ENCODE results near the gene ANOS1.

The ANOS1 gene

DNA sequence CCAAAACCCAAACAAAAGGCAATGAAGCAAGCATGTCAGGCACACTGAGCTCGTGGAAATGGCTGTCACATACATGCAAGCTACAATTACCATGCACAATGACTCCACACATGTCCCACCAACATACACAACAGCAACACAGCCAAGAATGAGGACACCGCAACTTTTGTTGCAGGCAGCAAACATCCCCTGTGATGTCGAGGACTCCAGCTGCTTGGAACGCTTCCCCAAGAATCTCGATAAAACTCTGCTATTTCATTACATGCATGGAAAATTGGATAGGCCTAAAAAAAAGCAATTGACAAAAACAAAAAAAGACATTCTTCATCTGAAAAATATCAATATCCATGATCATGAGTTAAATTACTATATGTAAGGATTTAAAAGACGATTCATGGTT lies 11.8 kb downstream of the ANOS1 start:
- in situ Hi-C loops (cut with MboI; ENCODE audit: low sequenced_read_pairs): no loop called here

DNA sequence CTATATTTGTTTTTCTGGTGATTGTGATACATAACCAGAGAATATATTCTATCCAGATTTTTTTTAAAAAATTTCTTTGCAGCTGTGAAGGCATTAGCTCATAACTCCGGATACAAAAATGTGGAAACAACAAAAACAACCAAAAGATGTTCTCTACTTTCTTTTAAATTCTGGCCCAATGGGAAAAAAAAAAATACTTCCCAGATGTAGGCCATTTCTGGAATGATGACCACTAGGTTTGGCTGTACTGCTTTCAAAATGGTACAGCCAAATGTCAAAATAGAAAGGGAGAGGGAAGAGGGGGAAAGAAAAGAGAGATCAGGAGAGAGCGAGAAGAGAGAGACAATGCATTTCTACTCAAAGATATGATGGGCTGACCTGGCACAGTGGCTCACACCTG lies 14.6 kb downstream of the ANOS1 start:
- in situ Hi-C loops (cut with MboI; ENCODE audit: low sequenced_read_pairs): no loop called here

GRCh38 chrX:8714164-8714563 lies 17.8 kb downstream of the ANOS1 start:
- in situ Hi-C loops (cut with MboI; ENCODE audit: low sequenced_read_pairs): no loop called here

DNA sequence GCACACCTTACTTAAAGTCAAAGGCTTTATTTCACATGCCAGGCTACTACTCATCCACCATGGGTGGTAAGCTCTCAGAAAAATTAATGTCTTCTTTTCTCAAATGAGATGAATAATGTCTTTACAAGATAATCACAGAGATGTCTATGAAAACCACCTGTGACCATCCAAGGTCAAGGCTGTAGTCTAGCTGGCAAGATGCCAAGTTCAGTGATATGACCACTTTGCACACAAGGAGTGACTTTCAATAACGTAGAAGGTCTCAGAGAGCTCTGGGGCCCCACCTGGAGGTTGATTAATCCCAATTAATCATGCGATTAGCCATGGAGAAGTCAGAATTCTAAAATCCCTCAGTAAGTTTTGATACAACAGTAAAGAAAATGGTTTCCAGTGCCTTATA lies 20.5 kb downstream of the ANOS1 start:
- in situ Hi-C loops (cut with MboI; ENCODE audit: low sequenced_read_pairs): no loop called here

DNA sequence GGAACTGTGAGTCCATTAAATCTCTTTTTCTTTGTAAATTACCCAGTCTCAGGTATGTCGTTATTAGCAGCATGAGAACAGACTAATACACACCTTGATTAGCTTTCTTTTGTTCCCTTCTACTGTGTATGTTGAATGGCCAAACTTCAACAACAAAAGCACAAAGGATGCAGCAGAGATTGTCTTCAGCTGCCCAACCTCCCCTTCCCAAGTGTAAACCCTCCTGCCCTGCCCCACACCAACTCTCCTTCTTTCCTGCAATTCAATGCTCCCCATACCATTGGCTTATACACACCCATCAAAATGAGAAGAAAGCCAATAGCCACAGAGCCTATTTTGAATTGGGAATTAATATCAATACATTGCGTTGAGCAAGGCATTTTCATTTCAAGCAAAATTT lies 27.8 kb downstream of the ANOS1 start:
- in situ Hi-C loops (cut with MboI; ENCODE audit: low sequenced_read_pairs): no loop called here

DNA sequence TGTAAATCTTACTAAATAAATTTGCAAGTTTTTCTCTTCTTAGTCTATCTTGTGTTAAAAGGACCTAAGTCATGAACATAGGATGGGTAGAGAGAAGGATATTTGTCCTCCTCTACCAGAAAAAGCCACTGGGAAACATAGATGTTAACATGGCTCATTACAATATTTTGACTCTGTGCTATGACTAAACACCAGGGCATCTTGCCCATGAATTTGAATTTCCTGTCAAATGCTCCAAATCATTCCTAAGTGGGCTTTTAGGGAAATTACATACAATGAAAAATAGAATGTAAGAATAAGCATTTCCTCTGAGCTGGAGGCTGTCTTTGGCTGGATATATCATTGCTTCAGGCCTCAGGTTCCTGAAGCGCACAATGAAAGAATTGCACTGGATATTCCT lies 39.1 kb downstream of the ANOS1 start:
- in situ Hi-C loops (cut with MboI; ENCODE audit: low sequenced_read_pairs): no loop called here

- in situ Hi-C loops (cut with MboI; ENCODE audit: low sequenced_read_pairs): no loop called here
These were observed 42.5 kb downstream of the ANOS1 start for GRCh38 chrX:8689473-8689872.

DNA sequence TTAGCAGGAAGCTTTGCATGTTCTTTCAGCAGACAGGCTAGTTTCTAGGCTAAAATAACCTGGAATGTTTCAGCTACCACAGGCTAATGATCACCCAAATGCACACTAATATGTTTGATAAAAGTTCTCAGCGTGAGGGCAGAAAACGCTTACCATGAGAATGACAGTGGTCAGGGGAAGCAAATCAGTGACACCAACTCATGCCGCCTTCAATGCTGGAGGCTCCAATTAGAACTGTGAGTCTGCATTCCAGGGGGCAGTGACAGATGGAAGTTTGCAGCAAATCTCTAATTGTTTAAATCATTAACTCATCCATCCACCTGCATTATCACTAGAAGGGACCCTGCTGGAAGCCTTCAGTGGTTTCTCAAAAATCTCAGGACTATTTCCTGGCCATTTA lies 43.2 kb downstream of the ANOS1 start:
- in situ Hi-C loops (cut with MboI; ENCODE audit: low sequenced_read_pairs): no loop called here

GRCh38 chrX:8684201-8684965 lies 47.6 kb downstream of the ANOS1 start:
- in situ Hi-C loops (cut with MboI; ENCODE audit: low sequenced_read_pairs): no loop called here

DNA sequence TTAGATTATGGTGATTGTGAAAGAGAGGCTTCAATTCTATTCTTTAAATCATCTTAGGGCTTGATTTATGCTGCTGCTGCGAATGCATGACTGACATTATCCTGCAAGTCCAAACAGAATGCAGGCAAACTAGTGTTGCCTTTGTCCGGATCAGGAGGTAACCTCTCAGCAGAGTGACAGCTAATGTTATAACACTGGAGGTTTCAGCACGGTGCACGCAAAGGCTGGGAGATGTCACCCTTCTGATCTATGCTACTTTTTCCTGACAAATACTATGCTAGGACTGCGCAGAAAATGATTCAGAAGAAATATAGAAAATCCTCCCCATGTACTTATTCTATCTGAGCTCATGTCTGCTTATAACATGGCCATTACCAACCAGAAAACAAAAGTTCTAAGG lies 48.2 kb downstream of the ANOS1 start:
- in situ Hi-C loops (cut with MboI; ENCODE audit: low sequenced_read_pairs): no loop called here

DNA sequence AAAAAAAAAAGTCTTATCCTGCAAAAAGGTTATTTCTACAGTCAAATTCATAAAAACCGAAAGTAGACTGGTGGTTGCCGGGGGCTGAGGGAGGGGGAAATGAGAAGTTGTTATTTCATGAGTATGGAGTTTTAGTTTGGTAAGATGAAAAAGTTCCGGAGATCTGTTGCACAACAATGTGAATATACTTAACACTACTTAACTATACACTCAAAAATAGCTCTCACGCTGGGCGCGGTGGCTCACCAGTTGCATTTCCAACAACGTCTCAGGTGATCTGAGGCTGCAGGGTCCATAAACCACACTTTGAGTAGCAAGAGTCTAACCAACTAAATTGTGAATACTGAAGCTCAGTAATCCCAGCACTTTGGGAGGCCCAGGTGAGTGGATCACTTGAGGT lies 52.4 kb downstream of the ANOS1 start:
- in situ Hi-C loops (cut with MboI; ENCODE audit: low sequenced_read_pairs): no loop called here

GRCh38 chrX:8675006-8675630 lies 56.8 kb downstream of the ANOS1 start:
- in situ Hi-C loops (cut with MboI; ENCODE audit: low sequenced_read_pairs): no loop called here

DNA sequence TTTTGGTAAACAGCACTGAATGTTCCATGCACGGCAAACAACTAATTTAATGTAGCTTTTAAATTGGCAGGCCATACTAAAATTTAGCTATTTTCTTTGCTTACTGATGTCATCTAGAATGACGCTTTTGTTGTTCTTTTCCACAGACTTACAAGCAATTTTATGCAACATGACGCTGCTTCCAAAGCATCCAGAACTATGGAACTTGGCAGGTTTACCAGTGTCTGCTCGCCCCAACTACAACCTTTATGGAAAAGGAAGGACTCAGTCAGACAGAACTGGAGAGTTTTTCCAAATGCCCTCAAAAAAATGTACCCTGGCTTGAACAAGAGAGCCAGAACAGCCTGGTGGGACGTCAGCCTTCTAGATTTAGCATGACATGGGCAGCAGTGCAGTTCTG lies 58.7 kb downstream of the ANOS1 start:
- in situ Hi-C loops (cut with MboI; ENCODE audit: low sequenced_read_pairs): no loop called here

GRCh38 chrX:8672176-8672575 lies 59.8 kb downstream of the ANOS1 start:
- in situ Hi-C loops (cut with MboI; ENCODE audit: low sequenced_read_pairs): no loop called here

DNA sequence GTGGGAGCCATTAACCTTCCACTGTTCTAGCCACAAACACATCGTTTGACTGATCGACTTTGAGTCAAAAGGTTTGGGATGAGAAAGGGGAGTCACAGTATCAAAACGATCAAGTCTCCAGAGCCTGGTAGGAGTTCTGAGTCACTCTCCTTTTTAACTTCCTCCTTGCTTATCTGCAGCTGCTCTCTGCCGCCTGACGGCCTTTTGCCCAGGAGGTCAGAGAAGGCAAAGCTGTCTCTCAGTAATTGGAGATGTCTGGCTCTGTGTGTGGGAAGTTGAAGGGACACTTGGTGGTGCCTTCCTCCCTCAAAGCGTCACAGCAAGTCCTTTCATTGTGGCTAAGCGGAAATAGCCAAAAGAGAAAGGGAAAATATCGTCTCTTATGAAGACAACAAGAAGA lies 63.1 kb downstream of the ANOS1 start:
- in situ Hi-C loops (cut with MboI; ENCODE audit: low sequenced_read_pairs): no loop called here

GRCh38 chrX:8663325-8663724 lies 68.6 kb downstream of the ANOS1 start:
- in situ Hi-C loops (cut with MboI; ENCODE audit: low sequenced_read_pairs): no loop called here

DNA sequence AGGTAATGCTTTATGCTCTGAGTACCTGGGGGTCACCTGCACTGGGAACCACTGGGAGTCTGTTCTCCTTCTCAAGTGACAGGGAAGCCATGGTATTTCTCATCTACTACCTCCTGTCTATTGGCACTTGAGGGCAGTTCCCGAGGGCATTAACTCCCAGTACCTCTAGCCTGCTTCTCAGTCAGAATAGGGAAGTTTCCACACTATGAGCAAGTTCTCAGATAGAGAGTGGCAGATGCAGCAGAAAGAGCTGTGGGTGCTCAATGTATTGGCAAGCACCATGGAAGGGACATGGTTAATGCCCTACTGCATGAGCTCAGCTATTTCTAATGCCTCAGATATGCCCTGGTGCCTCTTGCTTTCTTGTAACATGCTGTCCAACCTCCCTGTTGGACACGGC lies 74.1 kb downstream of the ANOS1 start:
- in situ Hi-C loops (cut with MboI; ENCODE audit: low sequenced_read_pairs): no loop called here

- in situ Hi-C loops (cut with MboI; ENCODE audit: low sequenced_read_pairs): no loop called here
These were observed 78.0 kb downstream of the ANOS1 start for GRCh38 chrX:8653956-8654355.

- in situ Hi-C loops (cut with MboI; ENCODE audit: low sequenced_read_pairs): no loop called here
These were observed 82.0 kb downstream of the ANOS1 start for GRCh38 chrX:8649969-8650368.

- in situ Hi-C loops (cut with MboI; ENCODE audit: low sequenced_read_pairs): no loop called here
These were observed 84.8 kb downstream of the ANOS1 start for GRCh38 chrX:8647176-8647575.

- in situ Hi-C loops (cut with MboI; ENCODE audit: low sequenced_read_pairs): no loop called here
These were observed 91.9 kb downstream of the ANOS1 start for GRCh38 chrX:8639949-8640475.

- in situ Hi-C loops (cut with MboI; ENCODE audit: low sequenced_read_pairs): no loop called here
These were observed 95.4 kb downstream of the ANOS1 start for GRCh38 chrX:8636497-8636896.

DNA sequence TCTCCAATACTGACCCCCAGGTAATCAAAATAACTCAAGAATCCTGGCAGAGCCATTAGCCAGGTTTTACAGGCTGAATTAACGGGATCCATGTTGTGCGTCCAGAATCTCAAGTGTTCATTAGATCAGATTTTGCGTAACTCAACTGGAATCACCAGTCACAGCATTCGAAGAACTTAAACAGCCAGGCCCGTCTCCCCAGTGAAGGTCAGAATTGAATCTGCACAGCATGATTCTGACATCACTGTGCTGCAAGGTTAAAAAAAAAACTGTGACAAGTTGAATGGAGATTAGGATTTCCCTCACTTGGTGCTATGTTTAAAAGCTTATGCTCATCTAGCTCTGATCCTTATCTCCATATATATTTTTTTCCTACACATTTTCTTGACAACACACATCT lies 96.1 kb downstream of the ANOS1 start:
- in situ Hi-C loops (cut with MboI; ENCODE audit: low sequenced_read_pairs): no loop called here
